HEK293 (cell line): ENCODE results near the gene MLPH.

Experiments used
- CTCF ChIP-seq: fragments of 450-650 bp; formaldehyde crosslinking; IDR thresholded peaks from 2 replicates; pipeline ENCODE4 v1.5.1; 2016; ENCODE audit warnings: missing biosample characterization, missing genetic modification characterization
- PRDM1 ChIP-seq: fragments of 450-650 bp; formaldehyde crosslinking; IDR thresholded peaks from 2 replicates; pipeline ENCODE4; 2016; ENCODE audit warnings: missing biosample characterization, missing genetic modification characterization
- ZNF24 ChIP-seq: fragments of 450-650 bp; formaldehyde crosslinking; IDR thresholded peaks from 2 replicates; pipeline ENCODE4 v1.5.1; 2016; ENCODE audit warnings: missing biosample characterization, missing genetic modification characterization
- ZNF792 ChIP-seq: fragments of 450-650 bp; formaldehyde crosslinking; IDR thresholded peaks from 2 replicates; pipeline ENCODE4 v1.5.1; 2016; ENCODE audit warnings: missing biosample characterization, missing genetic modification characterization

- no peak for TF ChIP-seq PRDM1 (tag by site-specific recombination)
- no peak for TF ChIP-seq ZNF24 (tag by site-specific recombination)
- TF ChIP-seq ZNF792 (tag by site-specific recombination), result no peak
- TF ChIP-seq CTCF (tag by site-specific recombination), result no peak
Measured at GRCh38 chr2:237551071-237551574, 64.1 kb downstream of the MLPH start.
